ENCODE measurements around the gene PDPR.

- TF ChIP-seq POLR2A (IDR thresholded peaks at IDR 0.05; ENCODE audit: low read length) (no peak), GATA1 (IDR thresholded peaks at IDR 0.05; ENCODE audit: low read depth, low read length) (no peak)
Measured at GRCh38 chr16:70159355-70160348, 45.5 kb downstream of the PDPR start.

Measured in erythroblast (primary cell).